ENCODE data around the gene USP37.

GRCh38 chr2:218513676-218514075 is 54.5 kb downstream of the USP37 start:
- TF ChIP-seq CTCF (conservative IDR thresholded peaks at IDR 0.05; ENCODE audit: low read length) (no peak), EZH2phosphoT487 (IDR thresholded peaks at IDR 0.05; ENCODE audit: borderline replicate concordance) (no peak)

Measured in Loucy (cell line).